ENCODE data around the gene KRTAP12-1.
"Not testable (repeated sequence)": the region's sequence is repeated elsewhere in the genome, so short reads cannot be mapped to it uniquely, and the experiment has no call there.

KRTAP12-1 gene

DNA sequence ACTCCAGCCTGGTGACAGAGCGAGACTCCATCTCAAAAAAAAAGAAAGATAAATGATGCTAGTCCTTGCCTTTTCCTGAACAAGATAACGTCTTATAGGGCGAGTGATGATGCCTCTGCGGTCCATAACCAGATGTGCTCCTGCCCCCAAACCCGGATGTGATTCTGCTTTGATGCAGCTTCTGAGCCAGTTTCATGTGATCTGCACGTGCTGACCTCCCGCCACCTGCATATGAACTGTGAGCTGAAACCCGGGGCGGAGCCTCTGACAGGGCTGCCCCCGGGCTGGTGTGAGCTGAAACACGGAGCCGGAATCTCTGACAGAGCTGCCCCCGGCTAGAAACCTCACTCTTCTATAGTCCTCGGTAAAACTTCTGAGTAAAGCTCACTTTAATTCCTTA lies 28.8 kb downstream of the KRTAP12-1 start:
- no peak for DNase-seq
- in situ Hi-C loops (cut with HindIII; ENCODE audit: low pct_ligation_motif_present, low pct_unique_long_range_greater_than_20kb, low sequenced_read_pairs) = no loop called here

GRCh38 chr21:44650973-44651675 lies 30.8 kb downstream of the KRTAP12-1 start:
- DNase-seq = no peak
- in situ Hi-C loops (cut with HindIII; ENCODE audit: low pct_ligation_motif_present, low pct_unique_long_range_greater_than_20kb, low sequenced_read_pairs) = no loop called here

GRCh38 chr21:44650265-44650972 lies 31.5 kb downstream of the KRTAP12-1 start:
- in situ Hi-C loops (cut with HindIII; ENCODE audit: low pct_ligation_motif_present, low pct_unique_long_range_greater_than_20kb, low sequenced_read_pairs) = no loop called here
- no peak for DNase-seq

DNA sequence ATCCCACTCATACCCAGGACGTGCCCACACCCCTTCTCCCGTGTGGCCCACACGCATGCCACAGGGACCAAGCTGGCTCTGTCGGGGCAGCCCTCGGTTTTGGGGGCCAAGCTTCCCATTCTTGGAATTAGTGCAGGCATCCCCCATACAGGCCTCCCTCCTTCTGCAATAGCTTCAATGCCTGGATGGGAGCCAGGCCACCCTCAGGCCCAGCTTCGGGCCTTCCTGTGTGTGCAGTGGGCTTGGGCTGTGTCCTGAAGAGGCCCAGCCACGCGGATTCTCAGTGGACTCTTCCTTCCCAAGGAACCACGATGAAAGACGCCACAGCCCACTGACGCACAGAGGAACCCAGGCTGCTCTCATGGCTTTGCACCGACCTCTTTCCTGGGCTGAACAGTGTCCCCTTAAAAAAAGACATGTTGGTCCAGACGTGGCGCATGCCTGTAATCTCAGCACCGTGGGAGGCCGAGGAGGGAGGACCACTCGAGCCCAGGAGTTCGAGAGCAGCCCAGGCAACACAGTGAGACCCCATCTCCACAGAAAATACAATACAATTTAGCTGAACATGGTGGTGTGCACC lies 32.4 kb downstream of the KRTAP12-1 start:
- no peak for DNase-seq
- in situ Hi-C loops (cut with HindIII; ENCODE audit: low pct_ligation_motif_present, low pct_unique_long_range_greater_than_20kb, low sequenced_read_pairs) = no loop called here

DNA sequence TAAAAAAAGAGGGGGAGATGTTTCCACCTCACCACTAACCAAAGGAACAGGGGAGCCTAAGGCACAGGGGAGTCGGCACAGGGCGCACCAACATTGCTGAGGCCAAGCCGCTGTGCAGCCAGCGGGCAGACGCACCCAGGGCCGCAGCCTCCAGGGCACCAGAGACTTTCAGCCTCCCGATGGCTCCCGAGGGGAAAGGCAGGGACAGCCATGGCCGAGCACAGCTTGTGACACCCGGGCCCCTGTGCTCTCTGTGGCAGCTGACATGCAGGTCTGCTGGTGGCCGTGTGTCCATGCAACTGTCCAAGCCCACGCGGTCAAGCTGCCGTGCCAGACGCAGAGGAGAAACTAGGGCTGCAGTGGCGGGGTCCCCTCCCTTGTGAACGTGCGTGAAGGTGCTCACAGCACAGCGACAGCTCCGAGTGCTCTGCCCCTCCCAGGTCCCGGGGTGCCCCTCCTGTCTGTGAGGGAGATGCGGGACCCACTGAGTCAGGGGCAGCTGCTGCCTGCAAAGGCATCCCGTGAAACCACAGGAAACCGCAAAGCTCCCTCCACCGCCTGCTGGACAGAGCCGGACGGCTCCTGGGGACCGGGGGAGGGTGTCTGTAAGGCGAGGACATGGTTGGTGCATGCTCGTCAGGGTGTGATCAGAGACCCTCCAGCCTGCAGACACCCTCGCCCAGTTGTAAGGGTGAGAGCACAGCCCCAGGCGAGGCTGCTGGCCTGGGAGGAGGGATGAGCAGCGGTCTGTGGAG lies 33.2 kb downstream of the KRTAP12-1 start:
- no peak for DNase-seq
- in situ Hi-C loops (cut with HindIII; ENCODE audit: low pct_ligation_motif_present, low pct_unique_long_range_greater_than_20kb, low sequenced_read_pairs) = no loop called here

DNA sequence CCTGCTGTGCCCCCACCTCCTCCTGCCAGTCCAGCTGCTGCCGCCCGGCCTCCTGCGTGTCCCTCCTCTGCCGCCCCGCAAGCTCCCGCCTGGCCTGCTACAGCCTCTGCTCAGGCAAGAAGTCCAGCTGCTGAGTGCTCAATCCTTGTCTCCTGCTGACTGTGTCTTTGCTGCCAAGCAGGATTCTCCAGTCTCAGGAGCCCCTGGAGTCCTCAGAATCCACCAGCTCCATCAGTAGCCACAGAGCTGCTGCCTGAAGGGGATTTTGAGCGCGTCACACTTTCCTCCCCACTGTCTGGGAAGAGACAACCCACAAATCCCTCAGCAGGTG lies 34.8 kb downstream of the KRTAP12-1 start:
- in situ Hi-C loops (cut with HindIII; ENCODE audit: low pct_ligation_motif_present, low pct_unique_long_range_greater_than_20kb, low sequenced_read_pairs) = no loop called here
- no peak for DNase-seq

DNA sequence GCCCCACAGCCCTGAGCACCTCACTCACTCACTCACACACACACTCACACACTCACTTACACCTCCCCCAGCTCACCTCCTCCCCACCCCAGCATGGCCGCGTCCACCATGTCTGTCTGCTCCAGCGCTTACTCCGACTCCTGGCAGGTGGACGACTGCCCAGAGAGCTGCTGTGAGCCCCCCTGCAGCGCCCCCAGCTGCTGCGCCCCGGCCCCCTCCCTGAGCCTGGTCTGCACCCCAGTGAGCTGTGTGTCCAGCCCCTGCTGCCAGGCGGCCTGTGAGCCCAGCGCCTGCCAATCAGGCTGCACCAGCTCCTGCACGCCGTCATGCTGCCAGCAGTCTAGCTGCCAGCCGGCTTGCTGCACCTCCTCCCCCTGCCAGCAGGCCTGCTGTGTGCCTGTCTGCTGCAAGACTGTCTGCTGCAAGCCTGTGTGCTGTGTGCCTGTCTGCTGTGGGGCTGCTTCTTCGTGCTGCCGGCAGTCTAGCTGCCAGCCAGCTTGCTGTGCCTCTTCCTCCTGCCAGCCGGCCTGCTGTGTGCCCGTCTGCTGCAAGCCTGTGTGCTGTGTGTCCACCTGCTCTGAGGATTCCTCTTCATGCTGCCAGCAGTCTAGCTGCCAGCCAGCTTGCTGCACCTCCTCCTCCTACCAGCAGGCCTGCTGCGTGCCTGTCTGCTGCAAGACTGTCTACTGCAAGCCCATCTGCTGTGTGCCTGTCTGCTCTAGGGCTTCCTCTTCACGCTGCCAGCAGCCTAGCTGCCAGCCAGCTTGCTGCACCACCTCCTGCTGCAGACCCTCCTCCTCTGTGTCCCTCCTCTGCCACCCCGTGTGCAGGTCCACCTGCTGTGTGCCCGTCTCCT lies 35.4 kb downstream of the KRTAP12-1 start, which contains the start of gene KRTAP10-11:
TSS of gene KRTAP10-11 (plus strand) at position 49 of the 856 bp plus-strand sequence. CDS start at position 94, 45 bp downstream.
- DNase-seq; in situ Hi-C loops (cut with HindIII; ENCODE audit: low pct_ligation_motif_present, low pct_unique_long_range_greater_than_20kb, low sequenced_read_pairs): not testable (repeated sequence)

- in situ Hi-C loops (cut with HindIII; ENCODE audit: low pct_ligation_motif_present, low pct_unique_long_range_greater_than_20kb, low sequenced_read_pairs) = no loop called here
- no peak for DNase-seq
These were observed 37.1 kb downstream of the KRTAP12-1 start for GRCh38 chr21:44644878-44645277.

- DNase-seq = no peak
- in situ Hi-C loops (cut with HindIII; ENCODE audit: low pct_ligation_motif_present, low pct_unique_long_range_greater_than_20kb, low sequenced_read_pairs) = no loop called here
These were observed 38.1 kb downstream of the KRTAP12-1 start for GRCh38 chr21:44643741-44644310.

- DNase-seq = no peak
- in situ Hi-C loops (cut with HindIII; ENCODE audit: low pct_ligation_motif_present, low pct_unique_long_range_greater_than_20kb, low sequenced_read_pairs) = no loop called here
These were observed 41.2 kb downstream of the KRTAP12-1 start for GRCh38 chr21:44640761-44641160.

DNA sequence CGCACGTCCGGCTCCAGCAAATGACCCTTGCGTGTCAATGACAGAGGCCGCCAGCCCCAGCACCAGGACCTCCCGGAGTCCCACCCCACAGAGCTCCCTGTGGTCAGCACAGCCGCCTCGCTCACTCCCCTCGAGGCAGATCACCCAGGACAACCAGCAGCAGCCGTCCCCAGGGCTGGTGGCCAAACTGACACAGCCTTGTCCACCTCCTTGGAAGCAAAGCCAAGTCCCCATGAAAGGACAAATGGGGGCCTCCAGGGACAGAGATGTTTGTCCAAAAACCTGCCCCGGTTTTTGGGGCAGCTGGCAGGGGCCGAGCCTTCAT lies 42.7 kb downstream of the KRTAP12-1 start:
- in situ Hi-C loops (cut with HindIII; ENCODE audit: low pct_ligation_motif_present, low pct_unique_long_range_greater_than_20kb, low sequenced_read_pairs) = no loop called here
- no peak for DNase-seq

- DNase-seq; in situ Hi-C loops (cut with HindIII; ENCODE audit: low pct_ligation_motif_present, low pct_unique_long_range_greater_than_20kb, low sequenced_read_pairs): not testable (repeated sequence)
These were observed 43.2 kb downstream of the KRTAP12-1 start for GRCh38 chr21:44638506-44639330.

- DNase-seq; in situ Hi-C loops (cut with HindIII; ENCODE audit: low pct_ligation_motif_present, low pct_unique_long_range_greater_than_20kb, low sequenced_read_pairs): not testable (repeated sequence)
These were observed 44.1 kb downstream of the KRTAP12-1 start for GRCh38 chr21:44637851-44638348.

- in situ Hi-C loops (cut with HindIII; ENCODE audit: low pct_ligation_motif_present, low pct_unique_long_range_greater_than_20kb, low sequenced_read_pairs) = no loop called here
- DNase-seq = no peak
These were observed 44.7 kb downstream of the KRTAP12-1 start, which contains the start of gene KRTAP10-10 for GRCh38 chr21:44637018-44637850. KRTAP10-10 (plus strand) TSS chr21:44637356; CDS start chr21:44637418, 62 bp downstream.

DNA sequence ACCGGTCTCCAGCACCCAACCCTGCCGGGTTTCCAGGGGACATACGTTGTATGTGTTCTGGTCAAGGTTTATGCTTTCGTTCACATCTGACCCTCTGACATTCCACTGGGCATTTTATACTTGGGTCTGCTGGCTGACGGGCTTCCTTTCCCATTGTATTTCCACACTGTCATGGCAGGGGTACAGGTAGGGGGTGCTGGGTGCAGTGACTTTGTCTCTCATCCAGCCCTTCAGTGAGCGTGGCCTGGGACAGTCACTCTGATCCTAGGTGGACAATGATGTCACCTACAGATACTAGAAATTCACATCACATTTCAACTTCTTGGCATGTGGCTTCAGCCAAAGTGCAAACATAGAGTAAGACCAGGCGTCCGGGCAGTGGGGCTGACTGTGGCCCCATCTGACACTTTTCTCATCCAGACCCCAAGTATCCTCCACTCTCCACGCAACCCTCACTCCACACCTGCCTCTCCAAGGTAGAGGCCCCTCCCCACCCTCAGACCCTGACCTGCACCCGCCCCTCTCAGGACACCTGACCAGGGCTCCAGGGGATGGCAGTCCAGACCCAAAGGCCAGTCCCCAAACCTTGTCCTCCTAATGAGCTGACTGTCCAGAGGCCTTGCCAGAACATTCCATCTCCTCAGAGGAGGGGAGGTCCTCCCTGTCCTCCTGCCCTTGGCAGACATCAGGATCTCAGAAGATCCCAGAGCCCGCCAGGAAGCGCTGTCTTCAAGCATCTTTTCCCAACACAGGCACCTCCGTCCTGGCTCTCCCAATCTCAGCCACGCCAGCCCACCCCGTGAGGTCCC lies 45.5 kb downstream of the KRTAP12-1 start:
- in situ Hi-C loops (cut with HindIII; ENCODE audit: low pct_ligation_motif_present, low pct_unique_long_range_greater_than_20kb, low sequenced_read_pairs) = no loop called here
- no peak for DNase-seq
